ENCODE data around the gene DNMT3A.

Gene DNMT3A

DNA sequence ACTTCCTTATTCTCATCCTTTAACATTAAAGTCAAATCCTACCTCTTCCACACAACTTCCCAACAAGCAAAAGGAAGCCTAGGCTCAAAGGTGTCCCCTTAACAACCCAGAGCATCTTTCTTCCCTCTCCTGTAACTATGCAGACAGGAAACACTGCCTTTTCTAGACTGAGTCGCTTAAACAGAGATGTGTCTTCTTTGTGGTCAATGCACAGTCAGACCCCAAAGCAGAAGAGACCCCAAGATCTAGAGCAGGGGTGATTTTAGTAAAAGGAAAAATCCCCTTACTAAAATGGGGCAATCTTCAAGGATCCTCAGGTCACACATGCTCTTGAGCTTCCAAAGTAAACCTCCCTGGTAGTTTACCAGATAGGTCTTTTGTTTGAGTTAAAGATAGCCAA, 86.8 kb downstream of the DNMT3A start:
- DNase-seq: no peak

GRCh38 chr2:25253153-25253626, 88.5 kb downstream of the DNMT3A start:
- DNase-seq: no peak

DNA sequence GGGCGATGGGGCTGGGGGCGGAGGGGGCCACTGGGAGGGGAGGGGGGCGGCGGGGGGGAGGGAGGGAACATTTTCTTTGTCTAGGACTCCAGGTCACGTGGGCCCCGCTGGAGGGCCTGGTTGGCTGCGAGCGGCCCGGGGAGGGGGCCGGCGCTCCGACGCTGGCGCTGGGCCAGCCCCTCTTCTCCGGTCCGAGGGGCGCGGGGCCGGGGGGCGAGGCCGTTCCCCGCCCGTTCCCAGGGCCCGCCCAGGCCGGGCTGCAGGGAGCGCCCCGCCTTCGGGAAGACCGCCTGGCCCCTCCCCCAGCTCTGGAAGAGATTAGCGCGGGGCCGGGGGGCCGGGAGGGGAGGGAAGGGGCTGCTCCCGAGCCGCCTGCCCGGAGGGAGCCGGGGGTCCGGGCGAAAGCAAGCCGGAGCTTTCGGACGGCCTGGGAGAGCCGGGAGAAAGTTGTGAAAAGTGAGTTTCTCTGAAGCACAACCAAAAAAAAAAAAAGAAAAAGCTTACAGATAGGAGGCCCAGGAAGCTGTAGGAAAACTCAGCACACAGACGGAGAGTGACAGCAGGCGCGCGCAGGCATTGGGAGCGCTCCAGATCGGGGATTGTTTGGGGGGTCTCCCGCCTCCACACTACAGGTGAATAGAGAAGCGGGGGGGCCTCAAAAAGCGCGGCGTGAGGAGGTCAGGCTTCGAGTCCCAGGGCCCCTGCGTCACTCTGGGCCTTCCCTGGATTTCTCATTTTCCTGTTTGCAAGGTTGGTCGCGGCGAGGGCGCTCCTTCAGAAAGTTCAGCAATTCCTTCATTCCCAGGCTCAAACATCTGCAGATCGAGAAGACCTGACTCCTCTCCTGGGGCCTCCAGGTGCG, 89.2 kb downstream of the DNMT3A start:
- DNase-seq: peak; percentile 73

GRCh38 chr2:25251422-25252273, 90.1 kb downstream of the DNMT3A start:
- peak; percentile 53 for DNase-seq

DNA sequence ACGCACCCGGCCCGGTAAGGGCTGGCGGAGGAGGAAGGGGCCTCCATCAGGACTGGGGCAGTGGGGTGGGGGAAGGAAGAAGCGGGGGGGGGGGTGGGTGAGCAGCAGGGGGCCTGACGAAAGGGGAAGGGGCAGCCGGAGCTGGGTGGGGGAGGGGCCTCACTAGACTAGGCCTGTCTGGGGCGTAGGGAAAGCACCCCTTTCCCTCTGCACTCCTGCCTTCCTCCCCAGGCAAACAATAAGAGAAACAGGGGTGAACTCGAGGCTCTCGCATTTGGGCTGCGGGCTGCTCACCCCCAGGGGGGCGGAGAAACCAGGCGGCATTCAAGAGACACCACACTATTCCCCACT, 90.7 kb downstream of the DNMT3A start:
- DNase-seq: peak; percentile 30

DNA sequence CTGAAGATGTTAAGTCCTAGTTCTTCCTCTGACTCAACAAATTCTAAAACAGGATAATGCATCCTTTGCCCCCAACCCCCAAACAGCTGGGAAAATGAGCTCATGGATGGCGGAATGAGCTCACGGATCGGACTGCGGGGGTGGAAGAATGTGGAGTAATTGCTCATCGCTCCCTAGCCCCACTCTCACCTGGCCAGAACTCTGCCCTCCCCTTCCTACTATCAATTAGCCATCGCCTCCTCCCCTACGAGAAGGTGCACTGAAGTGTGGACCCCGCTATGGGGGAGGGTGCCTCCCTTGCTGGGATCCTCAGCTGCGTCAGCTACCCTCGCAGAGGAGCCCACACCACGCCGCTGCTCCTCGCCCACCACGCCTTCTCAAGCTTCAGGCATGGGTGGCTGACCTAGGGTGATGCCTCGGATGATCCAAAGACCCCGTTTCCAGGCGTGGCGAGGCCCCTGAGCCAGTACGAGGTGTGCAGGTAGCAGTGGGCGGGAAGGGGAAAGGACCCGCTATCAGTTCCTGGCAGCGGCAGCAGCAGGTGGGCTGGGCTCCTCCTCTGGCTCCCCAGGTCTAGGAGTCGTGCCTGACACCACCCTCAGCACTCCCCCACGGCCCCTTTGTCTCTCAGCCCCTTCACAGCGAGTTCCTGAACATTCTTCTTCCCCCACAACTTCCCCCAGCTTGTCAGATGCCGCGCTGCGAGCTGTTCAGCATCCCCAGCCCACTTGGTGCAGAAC, 91.2 kb downstream of the DNMT3A start:
- peak; percentile 24 for DNase-seq

DNA sequence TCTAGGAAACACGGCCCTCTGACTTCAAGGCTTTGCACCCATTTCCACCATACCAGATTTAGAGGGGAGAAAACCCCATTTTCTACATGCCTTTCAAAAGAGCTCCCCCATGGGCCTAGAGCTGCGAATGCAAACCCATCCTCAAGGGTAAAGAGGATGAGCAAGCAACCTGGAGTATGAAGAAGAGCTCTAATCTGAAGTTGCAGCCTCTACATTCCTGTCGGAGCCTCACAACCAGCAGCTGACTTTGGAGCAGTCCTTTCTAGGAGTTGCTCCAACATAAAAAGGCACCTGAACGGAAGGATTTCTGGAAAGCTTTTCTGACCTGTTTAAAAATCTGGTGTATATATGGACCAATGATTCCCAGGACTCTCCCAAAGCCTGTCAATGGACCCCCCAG, 91.9 kb downstream of the DNMT3A start:
- DNase-seq: no peak

DNA sequence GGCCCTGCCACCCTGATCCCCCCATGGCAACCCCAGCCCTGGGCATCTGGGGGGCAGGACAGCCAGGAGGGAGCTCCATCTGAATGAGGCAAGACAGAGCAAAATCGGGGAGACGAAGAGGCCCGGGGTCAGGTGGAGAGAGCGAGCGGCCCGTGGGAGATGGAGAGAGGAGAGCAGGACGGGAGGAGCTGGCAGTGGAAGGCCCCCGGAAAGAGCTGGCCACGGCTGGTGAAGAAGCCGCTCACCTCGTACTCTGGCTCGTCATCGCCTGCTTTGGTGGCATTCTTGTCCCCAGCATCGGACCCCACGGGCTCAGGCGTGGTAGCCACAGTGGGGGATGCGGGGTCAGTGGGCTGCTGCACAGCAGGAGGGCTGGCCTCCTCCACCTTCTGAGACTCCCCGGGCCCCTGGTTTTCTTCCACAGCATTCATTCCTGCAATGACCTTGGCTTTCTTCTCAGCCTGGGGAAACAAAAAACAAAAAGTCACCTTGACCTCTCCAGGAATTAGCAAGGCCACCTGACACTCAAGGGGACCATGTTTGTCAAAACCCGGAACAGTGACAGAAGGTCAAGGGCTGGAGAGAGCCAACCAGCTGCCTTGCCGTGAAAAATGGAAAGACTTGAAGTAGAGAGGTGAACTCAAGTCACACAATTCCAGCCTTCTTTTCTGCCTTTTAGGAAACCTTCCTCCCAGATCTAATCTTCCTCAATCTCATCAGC, 93.8 kb downstream of the DNMT3A start:
- no peak for DNase-seq

DNA sequence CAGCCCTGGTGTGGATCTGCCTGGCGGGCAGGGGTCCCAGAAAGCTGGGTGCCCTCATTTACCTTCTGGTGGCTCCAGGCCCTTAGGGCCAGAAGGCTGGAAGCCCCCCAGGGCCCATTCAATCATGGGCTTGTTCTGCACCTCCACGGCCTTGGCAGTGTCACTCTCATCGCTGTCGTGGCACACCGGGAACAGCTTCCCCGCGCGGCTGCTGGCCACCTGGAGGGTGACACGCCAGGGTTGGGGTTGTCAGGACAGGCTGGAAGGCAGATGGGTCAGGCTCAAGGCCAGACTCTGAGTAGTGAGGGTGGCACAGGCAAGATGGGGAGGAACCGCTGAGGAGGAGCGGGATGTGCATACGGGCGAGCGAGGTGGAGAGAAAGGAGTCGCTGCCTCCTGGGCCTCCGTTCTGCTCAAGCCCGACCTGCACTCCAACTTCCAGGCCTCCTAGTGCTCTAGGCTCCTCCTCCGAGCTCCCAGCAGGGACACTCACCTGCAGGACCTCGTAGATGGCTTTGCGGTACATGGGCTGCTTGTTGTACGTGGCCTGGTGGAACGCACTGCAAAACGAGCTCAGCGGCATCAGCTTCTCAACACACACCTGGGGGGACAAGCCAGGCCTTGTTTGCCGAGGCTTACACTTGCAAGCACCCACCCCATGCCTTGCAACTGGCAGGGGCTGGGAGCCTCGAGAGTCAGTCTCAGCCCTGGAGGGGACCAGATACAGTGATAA, 95.0 kb downstream of the DNMT3A start:
- DNase-seq: no peak

GRCh38 chr2:25246001-25246400, 95.7 kb downstream of the DNMT3A start:
- no peak for DNase-seq

- no peak for DNase-seq
These were observed 96.6 kb downstream of the DNMT3A start for GRCh38 chr2:25245141-25245540.

DNA sequence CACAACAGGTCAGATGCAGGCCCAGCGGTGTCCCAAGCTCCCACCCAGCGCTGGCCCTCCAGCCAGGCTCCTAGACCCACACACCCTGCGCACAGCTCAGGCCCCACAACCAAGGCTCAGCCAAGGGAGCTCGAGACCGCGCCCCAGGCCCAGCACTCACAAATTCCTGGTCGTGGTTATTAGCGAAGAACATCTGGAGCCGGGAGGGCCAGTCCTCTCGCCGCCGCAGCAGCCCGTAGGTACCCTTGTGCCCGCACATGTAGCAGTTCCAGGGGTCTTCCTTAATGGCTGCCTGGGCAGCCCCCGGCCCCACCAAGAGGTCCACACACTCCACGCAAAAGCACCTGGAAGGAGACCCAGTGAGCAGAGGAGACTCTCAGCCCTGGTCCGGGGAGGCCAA, 97.7 kb downstream of the DNMT3A start:
- DNase-seq: no peak

GRCh38 chr2:25241452-25241851, 100.3 kb downstream of the DNMT3A start:
- DNase-seq: no peak

DNA sequence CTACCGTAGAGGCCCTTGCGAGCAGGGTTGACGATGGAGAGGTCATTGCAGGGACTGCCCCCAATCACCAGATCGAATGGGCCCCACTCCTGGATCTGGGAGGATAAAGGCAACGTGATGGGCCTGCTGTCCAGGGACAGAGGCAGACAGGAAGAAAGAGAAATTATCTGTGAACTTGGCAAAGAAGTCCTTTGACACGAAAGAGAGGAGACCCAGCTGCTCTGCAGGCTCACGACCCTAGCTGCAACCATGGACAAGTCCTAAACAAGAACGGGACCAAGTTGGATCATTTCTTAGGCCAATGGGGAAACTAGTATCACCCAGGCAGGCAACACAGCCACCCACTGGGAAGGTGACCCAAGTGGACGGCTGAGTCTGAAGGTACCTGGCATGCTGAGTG, 101.1 kb downstream of the DNMT3A start:
- no peak for DNase-seq

DNA sequence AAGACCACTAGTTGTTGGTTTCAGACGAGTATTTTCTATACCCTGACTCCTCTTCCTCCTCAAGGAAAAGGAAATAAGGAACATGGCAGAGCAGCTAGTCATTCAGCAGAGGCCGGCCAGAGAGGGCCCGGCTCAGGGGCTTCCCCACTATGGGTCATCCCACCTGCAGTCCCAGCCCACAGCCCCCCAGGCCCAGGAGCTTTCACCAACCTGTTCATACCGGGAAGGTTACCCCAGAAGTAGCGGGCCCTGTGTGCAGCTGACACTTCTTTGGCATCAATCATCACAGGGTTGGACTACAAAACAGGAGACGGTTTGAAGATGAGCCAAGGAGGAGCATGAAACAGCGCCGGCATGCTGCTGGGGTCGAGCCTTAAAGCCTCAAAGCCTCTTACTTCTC, 102.8 kb downstream of the DNMT3A start:
- no peak for DNase-seq

- no peak for DNase-seq
These were observed 104.0 kb downstream of the DNMT3A start for GRCh38 chr2:25237764-25238163.

- no peak for DNase-seq
These were observed 105.0 kb downstream of the DNMT3A start for GRCh38 chr2:25236736-25237135.

DNA sequence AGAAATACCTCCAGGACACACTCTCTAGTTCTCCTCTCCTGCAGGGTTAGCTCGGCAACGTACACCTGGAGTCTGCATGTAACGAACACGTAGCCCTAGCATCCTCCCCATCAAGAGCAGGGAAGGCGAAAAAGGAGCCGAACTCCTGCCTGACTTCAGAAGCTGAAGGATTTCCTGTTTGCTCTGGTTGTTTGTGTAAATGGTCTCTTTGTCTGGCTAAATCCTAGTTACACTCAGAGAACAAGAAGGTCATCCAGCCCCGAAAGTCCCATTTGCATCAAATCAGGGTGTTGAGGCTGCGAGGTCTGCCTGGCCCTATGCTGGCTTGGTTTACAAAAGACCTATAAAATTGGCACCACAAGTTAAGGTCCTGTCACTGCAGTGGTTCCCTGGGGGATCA, 107.0 kb downstream of the DNMT3A start:
- no peak for DNase-seq

- DNase-seq: no peak
These were observed 107.7 kb downstream of the DNMT3A start for GRCh38 chr2:25233916-25234605.

- no peak for DNase-seq
These were observed 109.4 kb downstream of the DNMT3A start for GRCh38 chr2:25232248-25232825.

DNA sequence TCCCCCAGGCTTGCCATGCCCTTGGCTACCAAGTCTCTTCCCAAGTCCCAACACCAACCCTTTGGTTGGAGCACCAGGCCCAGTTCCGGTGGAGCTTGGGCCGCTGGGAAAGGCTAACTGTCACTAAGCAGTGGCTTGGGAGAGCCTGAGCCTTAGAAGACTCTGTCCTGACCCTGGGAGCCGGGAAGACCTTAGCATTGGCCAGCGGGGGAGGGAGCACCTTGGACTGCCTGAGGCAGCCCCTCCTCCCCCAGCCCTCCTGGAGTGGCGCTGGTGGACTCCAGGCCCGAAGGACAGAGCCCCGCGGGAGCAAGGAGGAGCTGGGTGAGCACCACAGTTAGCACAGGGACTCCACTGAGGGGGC, 110.8 kb downstream of the DNMT3A start:
- DNase-seq: no peak
